Stomach (tissue), 9 donors: ENCODE measurements around the gene SYNDIG1. TPM values are rescaled to one million over a fixed set of nuclear protein-coding genes. Genes with fewer than 3 reads are reported as not detected.

Experiments used
- DNase-seq, 2 donors: peaks; one replicate each; pipeline versions ENCODE4 v3.0.0 to v3.0.0-alpha.2; 2013 to 2019
- H3K27ac ChIP-seq, 5 donors: fragments of 200-600 bp in 4 of 5; sonication (generic) in 4 of 5; one replicate each; pipeline ENCODE4 v1.5.1; 2013 to 2019; ENCODE audit warnings: mild to moderate bottlenecking in 1 of 5, moderate library complexity in 1 of 5
- H3K27me3 ChIP-seq, 3 donors: fragments of 200-600 bp; sonication (generic); one replicate each; pipeline ENCODE4 v1.5.1; 2017 to 2019; ENCODE audit warnings: mixed run types in 1 of 3
- H3K36me3 ChIP-seq, 4 donors: fragments of 200-600 bp; sonication (generic); 1 replicate in 3 of 4; 2 replicates in 1 of 4; pipeline ENCODE4 v1.5.1; 2016 to 2019
- H3K4me1 ChIP-seq, 4 donors: fragments of 200-600 bp; sonication (generic); one replicate each; pipeline ENCODE4 v1.5.1; 2016 to 2019
- H3K4me3 ChIP-seq, 4 donors: fragments of 200-600 bp; sonication (generic) in 3 of 4; one replicate each; pipeline ENCODE4 v1.5.1; 2016 to 2019; ENCODE audit warnings: mild to moderate bottlenecking in 1 of 4
- H3K9me3 ChIP-seq, 4 donors: fragments of 200-600 bp; sonication (generic); one replicate each; pipeline ENCODE4 v1.5.1; 2016 to 2019
- CTCF ChIP-seq, 7 experiments: fragments of 450-650 bp in 4 of 7; fragments of 200-600 bp in 3 of 7; sonication (generic) in 3 of 7; IDR thresholded peaks; one replicate each; pipeline ENCODE4 v1.5.1; 2016 to 2019; ENCODE audit warnings: antibody characterized with exemption in 7 of 7, control low read depth in 2 of 7, mild to moderate bottlenecking in 1 of 7
- EP300 ChIP-seq: sonication (generic); formaldehyde crosslinking; IDR thresholded peaks from one replicate; pipeline ENCODE4 v1.6.1; 2017; ENCODE audit warnings: antibody characterized with exemption
- POLR2A ChIP-seq, 4 donors: fragments of 450-650 bp; IDR thresholded peaks; one replicate each; pipeline ENCODE4 v1.6.1; 2016; ENCODE audit warnings: antibody characterized with exemption in 4 of 4, control low read depth in 2 of 4, mild to moderate bottlenecking in 1 of 4, moderate library complexity in 1 of 4
- POLR2AphosphoS5 ChIP-seq, 3 donors: sonication (generic); formaldehyde crosslinking; IDR thresholded peaks; one replicate each; pipeline ENCODE4 v1.6.1; 2016; ENCODE audit warnings: antibody characterized with exemption in 3 of 3
- WGBS, 5 donors: extraction: QIAGEN DNeasy Blood & Tissue Kit in 3 of 5; methylation state at CpG; one replicate each; pipeline versions ENCODE4 v1.1.5 to v1.1.7; 2013 to 2018; 5-methylcytosine and 5-hydroxymethylcytosine counted together
- intact Hi-C: fragments of 100-400 bp; cut with DNase I; formaldehyde crosslinking; loops from one replicate; pipeline ENCODE4 v1.15.1; 2023; ENCODE audit warnings: low total_unique reads
- polyA plus RNA-seq, 3 donors: library from polyadenylated mRNA; stranded (reverse); fragments of 200-250 nt; gene quantifications; one replicate each; pipeline ENCODE4 v1.2.3, GENCODE V29; 2013
- total RNA-seq, 5 donors: library from RNA; depleted of rRNA; stranded (reverse); fragments of >200 nt; gene quantifications; one replicate each; pipeline versions ENCODE4 v1.1.0 to v1.2.3, GENCODE V29; 2014 to 2016
- donor health status: healthy with polysubstance abuse.
- donor health status: Bipolar disorder and iron deficiency.
- donor health status: healthy.

Gene SYNDIG1
- total and polyA plus RNA-seq, 8 donors = 0.29 to 2.0 (median 0.89) TPM; not detected in 4

GRCh38 chr20:24503352-24503931 is 34.0 kb downstream of the SYNDIG1 start:
- H3K27me3 ChIP-seq = no peaks in the 10 kb centered on the region
- H3K4me3 ChIP-seq = no peak overlapping the region
- 47 to 60% (median 55%) methylated on average over 9 of the region's 9 CpGs for WGBS, 5 donors
- H3K36me3 ChIP-seq = no peaks in the 10 kb centered on the region
- intact Hi-C loops = no loop called here
- peak in 1 of 2 donors; percentile 49 for DNase-seq
- no peaks in the 10 kb centered on the region for H3K9me3 ChIP-seq
- H3K27ac ChIP-seq = no peak overlapping the region
- TF ChIP-seq CTCF (IDR thresholded peaks at IDR 0.05) (no peak), POLR2A (IDR thresholded peaks at IDR 0.05) (no peak), EP300 (no peak), POLR2AphosphoS5 (IDR thresholded peaks at IDR 0.05) (no peak)
- no peaks in the 10 kb centered on the region for H3K4me1 ChIP-seq

GRCh38 chr20:24504331-24505285 is 35.2 kb downstream of the SYNDIG1 start:
- H3K4me1 ChIP-seq = no peaks in the 10 kb centered on the region
- 88 to 94% (median 93%) methylated on average over 21 of the region's 21 CpGs for WGBS, 5 donors
- TF ChIP-seq POLR2A (IDR thresholded peaks at IDR 0.05) (no peak), EP300 (no peak), CTCF (IDR thresholded peaks at IDR 0.05) (no peak), POLR2AphosphoS5 (IDR thresholded peaks at IDR 0.05) (no peak)
- intact Hi-C loops = no loop called here
- no peaks in the 10 kb centered on the region for H3K9me3 ChIP-seq
- no peak overlapping the region for H3K27ac ChIP-seq
- H3K27me3 ChIP-seq = no peaks in the 10 kb centered on the region
- no peaks in the 10 kb centered on the region for H3K36me3 ChIP-seq
- H3K4me3 ChIP-seq = no peak overlapping the region
- no peak for DNase-seq

GRCh38 chr20:24506146-24506545 is 36.7 kb downstream of the SYNDIG1 start:
- DNase-seq = no peak
- no peaks in the 10 kb centered on the region for H3K36me3 ChIP-seq
- H3K27ac ChIP-seq = no peak overlapping the region
- H3K4me3 ChIP-seq = no peak overlapping the region
- 60 to 87% (median 79%) methylated on average over 3 of the region's 3 CpGs for WGBS, 5 donors
- intact Hi-C loops = no loop called here
- TF ChIP-seq CTCF (IDR thresholded peaks at IDR 0.05) (no peak), POLR2A (IDR thresholded peaks at IDR 0.05) (no peak), POLR2AphosphoS5 (IDR thresholded peaks at IDR 0.05) (no peak), EP300 (no peak)
- H3K4me1 ChIP-seq = no peaks in the 10 kb centered on the region
- no peaks in the 10 kb centered on the region for H3K27me3 ChIP-seq
- no peaks in the 10 kb centered on the region for H3K9me3 ChIP-seq

GRCh38 chr20:24506696-24507095 is 37.3 kb downstream of the SYNDIG1 start:
- intact Hi-C loops = no loop called here
- H3K9me3 ChIP-seq = no peaks in the 10 kb centered on the region
- H3K4me3 ChIP-seq = no peak overlapping the region
- WGBS, 5 donors = 84 to 92% (median 91%) methylated on average over 5 of the region's 5 CpGs
- H3K27ac ChIP-seq = no peak overlapping the region
- no peaks in the 10 kb centered on the region for H3K4me1 ChIP-seq
- H3K27me3 ChIP-seq = no peaks in the 10 kb centered on the region
- TF ChIP-seq EP300 = no peak
- no peak for TF ChIP-seq POLR2AphosphoS5 (IDR thresholded peaks at IDR 0.05)
- no peak for DNase-seq
- H3K36me3 ChIP-seq = no peaks in the 10 kb centered on the region
